ENCODE data around the gene AMBRA1.
"Not testable (repeated sequence)": the region's sequence is repeated elsewhere in the genome, so short reads cannot be mapped to it uniquely, and the experiment has no call there.

AMBRA1 gene

DNA sequence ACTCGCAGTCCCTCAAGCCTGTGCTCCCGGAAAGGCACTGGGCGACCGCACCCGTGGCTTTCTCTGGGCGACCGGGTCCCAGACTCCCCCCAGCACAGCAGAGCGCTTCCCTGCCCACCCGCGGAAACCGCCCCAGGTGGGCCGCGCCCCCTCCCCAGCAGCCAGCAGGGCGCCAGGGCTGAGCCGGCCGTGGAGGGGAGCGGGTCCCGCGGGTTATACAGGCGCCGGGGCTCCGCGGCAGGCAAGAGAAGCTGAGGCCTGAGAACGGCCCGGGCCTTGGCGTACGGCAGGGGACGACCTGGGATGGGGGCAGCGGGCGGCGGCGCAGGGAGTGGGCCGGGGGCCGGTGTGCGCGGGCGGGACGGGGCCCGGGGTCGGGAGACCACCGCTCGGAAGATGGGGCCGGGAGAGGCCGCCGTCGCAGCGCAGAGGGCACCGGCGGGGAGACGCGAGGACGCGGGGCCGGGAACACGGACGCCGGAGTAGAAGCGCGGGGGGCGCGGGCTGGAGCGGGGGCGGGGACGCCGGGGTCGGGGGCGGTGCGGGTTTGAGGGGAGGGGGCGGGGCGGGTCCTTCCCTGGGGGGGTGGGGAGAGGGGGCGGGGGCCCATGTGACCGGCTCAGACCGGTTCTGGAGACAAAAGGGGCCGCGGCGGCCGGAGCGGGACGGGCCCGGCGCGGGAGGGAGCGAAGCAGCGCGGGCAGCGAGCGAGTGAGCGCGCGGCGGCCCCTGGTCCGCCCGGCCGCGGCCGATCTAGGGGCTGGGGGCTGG lies 212.6 kb downstream of the AMBRA1 start, which contains the start of gene MDK:
TSS of gene MDK (plus strand) at position 622 of the 771 bp plus-strand sequence. CDS start 389 bp downstream, outside the sequence.
- no peak for DNase-seq (ENCODE audit: low read depth)
- H3K4me3 ChIP-seq (ENCODE audit: low read depth, low read length): peak within 1 kb of the TSS; percentile 64

DNA sequence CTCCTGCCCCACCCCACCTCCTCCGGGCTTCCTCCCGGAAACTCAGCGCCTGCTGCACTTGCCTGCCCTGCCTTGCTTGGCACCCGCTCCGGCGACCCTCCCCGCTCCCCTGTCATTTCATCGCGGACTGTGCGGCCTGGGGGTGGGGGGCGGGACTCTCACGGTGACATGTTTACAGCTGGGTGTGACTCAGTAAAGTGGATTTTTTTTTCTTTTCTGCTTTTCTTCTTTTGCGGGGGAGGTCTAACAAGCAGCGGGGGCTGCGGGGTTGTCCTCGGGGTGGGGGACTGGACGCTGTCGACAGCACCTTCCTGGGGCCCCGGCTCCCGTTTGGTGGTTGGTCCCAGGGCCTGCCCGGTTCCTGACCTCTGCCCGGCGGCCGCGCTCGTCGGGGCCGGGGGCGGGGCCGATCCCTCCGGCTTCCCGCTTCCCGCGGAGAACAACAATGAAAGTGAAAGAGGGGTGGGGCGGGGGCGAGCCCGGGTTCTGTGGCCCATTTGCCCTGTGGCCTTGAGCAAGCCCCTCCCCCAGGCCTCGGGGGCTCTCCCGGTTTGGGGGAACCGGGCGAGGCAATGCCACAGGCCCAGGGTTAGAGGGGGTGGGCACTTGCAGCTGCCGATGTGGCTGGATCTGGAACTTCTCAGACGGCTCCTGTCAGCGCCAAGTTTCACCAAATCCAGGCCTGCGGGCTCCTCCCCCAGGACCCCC lies 213.3 kb downstream of the AMBRA1 start:
- peak overlapping the region; percentile 52 for H3K4me3 ChIP-seq (ENCODE audit: low read depth, low read length)
- no peak for DNase-seq (ENCODE audit: low read depth)

DNA sequence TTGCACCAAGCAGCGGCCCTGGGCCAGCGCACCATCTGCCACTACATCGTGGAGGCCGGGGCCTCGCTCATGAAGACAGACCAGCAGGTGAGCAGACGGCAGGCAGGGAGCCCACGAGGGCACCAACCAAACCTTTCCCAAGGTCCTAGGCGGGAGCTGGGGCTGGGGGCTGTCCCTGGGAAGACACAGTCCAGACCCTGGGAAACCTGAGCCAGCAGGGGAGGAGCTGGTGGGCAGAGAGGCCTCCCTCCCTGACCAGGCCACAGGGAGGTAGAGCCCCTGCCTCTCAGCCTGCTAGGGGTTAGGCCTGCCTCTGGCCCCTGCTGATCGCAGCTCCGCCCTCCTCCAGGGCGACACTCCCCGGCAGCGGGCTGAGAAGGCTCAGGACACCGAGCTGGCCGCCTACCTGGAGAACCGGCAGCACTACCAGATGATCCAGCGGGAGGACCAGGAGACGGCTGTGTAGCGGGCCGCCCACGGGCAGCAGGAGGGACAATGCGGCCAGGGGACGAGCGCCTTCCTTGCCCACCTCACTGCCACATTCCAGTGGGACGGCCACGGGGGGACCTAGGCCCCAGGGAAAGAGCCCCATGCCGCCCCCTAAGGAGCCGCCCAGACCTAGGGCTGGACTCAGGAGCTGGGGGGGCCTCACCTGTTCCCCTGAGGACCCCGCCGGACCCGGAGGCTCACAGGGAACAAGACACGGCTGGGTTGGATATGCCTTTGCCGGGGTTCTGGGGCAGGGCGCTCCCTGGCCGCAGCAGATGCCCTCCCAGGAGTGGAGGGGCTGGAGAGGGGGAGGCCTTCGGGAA lies 214.1 kb downstream of the AMBRA1 start:
- not testable (repeated sequence) for H3K4me3 ChIP-seq (ENCODE audit: low read depth, low read length); DNase-seq (ENCODE audit: low read depth)

DNA sequence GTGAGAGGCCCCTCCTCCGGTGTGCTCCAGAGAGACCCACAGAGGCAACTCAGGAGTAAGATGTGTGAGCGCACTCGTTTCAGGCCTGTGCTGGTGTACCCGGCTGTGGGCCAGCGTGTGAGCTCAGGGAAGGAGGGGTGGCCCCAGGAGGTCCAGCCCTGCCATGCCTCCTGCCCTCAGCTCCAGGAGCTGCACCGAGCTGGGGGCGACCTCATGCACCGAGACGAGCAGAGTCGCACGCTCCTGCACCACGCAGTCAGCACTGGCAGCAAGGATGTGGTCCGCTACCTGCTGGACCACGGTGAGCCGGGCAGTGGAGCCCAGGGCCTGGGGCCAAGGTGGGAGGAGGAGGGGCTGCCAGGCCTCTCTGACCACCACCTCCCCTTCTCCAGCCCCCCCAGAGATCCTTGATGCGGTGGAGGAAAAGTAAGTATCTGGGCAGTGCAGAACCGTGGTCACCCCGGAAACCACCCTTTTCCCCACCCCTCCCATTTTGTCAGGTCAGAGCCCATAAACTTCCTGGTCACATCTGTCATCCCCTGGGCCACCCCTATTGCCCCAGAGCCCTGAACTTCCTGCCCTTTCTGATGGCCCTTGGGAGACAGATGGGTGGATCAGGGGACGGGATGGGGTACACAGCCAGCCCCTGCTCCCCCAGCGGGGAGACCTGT lies 214.9 kb downstream of the AMBRA1 start:
- no peak overlapping the region for H3K4me3 ChIP-seq (ENCODE audit: low read depth, low read length)
- DNase-seq (ENCODE audit: low read depth): no peak

DNA sequence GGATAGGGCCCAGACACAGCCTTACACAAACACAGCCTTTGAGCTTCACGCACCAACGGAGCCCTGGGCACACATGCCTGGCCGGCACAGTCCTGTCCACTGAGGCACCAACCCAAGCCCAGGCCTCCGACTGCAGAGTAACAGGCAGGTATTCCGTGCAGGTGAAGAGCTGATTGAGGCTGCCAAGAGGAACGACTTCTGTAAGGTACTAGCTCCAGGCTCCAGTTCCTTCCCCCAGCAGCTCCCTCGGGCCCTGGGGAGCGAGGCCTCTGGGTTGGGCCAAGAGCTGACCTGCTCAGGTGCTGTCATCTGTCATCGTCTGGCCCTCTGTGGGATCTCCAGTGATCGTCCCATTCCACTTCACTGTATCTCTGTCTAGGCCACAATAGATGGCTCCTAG lies 215.5 kb downstream of the AMBRA1 start:
- DNase-seq (ENCODE audit: low read depth): no peak

DNA sequence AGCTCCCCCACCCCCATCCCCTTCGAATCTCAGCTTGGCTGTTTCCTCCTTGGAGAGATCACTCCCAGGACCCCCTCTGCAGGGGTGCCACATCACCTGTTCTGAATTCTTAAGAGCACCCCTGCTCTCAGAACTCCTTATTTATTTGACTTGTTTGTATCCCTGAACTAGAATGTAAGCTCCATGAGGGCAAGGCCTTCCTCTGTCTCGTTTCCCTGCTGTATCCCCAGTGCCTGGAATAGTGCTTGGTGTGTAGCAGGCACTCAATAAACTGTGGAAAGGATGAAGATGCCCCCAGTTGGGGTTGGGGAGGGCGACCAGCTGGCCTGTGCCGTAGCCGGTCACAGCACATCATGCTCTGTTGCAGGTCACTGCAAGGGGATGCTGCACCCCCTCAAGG lies 216.0 kb downstream of the AMBRA1 start:
- H3K4me3 ChIP-seq (ENCODE audit: low read depth, low read length): no peak overlapping the region
- no peak for DNase-seq (ENCODE audit: low read depth)

More for the DNA sequence above, 215.5 kb downstream of the AMBRA1 start:
- no peak overlapping the region for H3K4me3 ChIP-seq (ENCODE audit: low read depth, low read length)

DNA sequence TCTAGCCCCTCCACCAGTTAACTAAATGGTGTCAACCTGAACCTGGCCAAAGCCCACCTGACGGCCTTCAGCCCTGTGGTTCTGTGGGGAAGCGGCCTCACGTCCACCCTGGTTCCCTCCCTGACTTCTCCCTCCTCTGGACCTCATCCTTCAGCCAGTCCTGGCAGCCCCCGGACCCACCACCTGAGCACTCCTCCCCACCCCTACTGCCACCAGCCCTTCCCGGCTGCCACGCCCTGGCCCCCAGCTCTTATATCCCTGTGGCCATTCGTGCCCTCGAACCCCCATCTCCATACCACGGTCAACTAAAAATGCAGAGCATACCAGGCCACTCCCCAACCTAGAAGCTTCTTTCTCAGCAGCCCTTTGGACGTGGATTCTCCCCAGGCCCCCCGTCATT lies 216.5 kb downstream of the AMBRA1 start:
- DNase-seq (ENCODE audit: low read depth): no peak
- no peak overlapping the region for H3K4me3 ChIP-seq (ENCODE audit: low read depth, low read length)

DNA sequence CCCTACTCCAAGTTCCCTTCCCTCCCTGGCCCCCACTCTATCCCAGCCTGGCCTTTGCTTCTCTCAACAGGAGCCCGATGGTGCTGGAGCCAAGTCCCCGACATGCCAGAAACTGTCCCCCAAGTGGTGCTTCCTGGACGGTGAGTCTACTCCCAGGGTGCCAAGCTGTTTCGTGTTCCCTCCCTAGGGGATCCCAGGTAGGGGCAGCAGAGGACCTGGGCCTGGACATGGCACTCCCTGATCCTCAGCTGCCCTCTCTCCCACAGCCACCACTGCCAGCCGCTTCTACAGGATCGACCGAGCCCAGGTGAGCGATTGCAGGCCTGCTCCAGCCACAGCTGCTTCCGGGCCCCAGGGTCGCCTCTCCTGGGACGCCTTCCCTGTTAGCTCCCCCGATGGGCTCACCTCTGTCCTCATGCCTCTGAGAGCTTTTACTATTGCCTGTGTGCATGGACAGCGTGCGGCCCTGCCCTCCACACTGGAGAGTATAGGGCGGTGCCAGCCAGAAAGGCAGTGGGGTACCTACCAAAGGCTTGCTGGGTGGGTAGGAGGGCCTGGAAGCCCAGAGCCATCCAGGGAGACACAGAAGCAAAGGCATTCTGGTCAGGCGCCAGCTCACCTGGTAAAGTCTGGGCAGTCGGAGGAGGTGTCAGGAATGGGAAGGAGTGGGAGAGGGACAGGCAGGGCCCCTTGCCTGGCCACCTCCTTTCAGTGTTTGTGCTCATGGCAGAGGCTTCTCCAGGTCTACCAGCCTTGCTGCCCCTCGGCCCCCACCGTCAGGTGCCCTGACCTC lies 217.4 kb downstream of the AMBRA1 start:
- no peak overlapping the region for H3K4me3 ChIP-seq (ENCODE audit: low read depth, low read length)
- no peak for DNase-seq (ENCODE audit: low read depth)

DNA sequence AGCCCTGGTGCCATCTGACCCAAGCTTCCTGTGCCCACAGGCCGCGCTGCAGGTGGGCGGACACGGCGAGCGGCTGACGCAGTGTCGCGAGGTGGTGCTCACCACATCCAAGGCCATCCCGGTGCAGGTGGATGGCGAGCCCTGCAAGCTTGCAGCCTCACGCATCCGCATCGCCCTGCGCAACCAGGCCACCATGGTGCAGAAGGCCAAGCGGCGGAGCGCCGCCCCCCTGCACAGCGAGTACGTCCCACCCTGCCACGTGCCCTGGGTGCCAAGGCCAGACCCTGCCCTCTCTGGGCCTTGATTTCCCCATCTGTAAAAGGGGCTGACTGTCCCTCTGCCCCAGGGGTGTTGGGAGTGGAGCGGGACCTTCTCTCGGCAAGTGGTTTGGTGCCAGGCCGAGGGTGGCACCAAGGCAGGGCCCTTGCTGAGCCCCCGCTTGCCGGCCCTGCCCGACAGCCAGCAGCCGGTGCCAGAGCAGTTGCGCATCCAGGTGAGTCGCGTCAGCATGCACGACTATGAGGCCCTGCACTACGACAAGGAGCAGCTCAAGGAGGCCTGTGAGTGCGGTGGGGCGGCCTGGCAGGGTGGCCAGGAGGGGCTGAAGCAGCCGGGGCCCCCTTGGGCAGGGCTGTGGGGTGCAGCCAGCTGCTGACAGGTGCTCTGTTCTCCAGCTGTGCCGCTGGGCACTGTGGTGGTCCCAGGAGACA lies 218.3 kb downstream of the AMBRA1 start:
- H3K4me3 ChIP-seq (ENCODE audit: low read depth, low read length): no peak overlapping the region
- DNase-seq (ENCODE audit: low read depth): no peak

DNA sequence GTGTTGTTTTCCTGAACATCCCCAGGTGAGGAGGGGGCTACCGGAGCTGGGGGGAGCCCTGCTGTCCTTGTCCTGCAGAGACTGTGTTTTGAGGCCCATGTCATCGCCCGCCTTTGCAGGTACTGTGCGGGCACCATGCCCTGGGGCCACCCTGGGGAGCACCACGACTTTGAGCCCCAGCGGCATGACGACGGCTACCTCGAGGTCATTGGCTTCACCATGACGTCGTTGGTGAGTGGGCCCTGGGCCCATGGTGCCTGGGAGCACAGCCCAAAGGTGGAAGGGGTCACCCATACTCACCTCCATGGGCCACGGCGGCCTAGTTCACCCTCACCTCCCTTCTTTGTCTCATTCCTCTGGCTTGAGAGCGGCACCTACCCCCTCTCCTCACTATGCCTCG lies 219.0 kb downstream of the AMBRA1 start:
- no peak for DNase-seq (ENCODE audit: low read depth)
- no peak overlapping the region for H3K4me3 ChIP-seq (ENCODE audit: low read depth, low read length)

DNA sequence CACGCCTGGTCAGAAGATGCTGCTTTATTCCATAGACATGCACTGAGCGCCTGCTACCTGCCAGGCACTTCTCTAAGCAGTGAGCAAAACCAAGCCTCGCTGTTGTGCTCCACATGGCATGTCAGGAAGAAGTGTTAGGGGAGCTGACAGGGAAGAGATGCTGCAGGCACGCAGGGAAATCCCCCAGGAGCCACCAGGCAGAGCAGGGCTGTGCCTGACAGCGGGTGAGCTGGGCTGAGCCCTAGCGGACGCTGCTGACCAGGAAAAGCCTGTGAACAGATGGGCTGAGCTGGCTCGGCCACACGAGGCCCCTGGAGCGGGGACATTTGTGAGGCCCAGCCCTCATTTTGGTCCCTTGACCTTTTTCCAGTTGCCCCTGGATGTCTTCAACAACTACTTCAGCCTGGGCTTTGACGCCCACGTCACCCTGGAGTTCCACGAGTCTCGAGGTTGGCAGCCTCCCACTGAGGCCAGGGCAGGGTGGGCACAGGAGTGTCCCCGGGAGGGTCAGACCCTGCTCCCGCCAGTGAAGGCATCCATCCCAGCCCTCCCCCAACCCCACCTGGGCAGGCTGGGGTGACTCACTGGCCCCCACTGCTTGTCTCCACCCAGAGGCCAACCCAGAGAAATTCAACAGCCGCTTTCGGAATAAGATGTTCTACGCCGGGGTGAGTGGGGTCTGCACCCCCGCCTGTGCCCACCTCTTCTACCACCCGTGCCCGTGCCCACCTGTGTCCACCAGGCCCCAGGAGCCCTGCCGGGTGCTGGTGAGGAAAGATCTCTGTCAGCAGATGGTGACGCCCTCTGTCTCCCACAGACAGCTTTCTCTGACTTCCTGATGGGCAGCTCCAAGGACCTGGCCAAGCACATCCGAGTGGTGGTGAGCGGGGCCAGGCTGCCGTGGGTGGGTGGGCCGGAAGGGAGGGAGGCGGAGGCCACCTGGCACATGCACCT lies 219.8 kb downstream of the AMBRA1 start:
- no peak for DNase-seq (ENCODE audit: low read depth)
- no peak overlapping the region for H3K4me3 ChIP-seq (ENCODE audit: low read depth, low read length)

DNA sequence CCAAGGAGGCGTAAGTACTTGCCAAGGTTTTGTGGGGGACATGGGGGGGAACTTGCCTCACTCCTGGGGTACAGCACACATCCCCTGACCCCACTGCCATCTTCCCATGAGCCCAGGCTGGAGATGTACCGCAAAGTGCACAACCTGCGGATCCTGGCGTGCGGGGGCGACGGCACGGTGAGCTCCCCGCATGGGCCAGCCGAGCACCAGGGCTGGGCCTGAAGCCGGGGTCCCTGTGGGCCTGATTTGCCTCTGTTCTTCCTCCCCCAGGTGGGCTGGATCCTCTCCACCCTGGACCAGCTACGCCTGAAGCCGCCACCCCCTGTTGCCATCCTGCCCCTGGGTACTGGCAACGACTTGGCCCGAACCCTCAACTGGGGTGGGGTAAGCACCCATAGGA lies 221.3 kb downstream of the AMBRA1 start:
- not testable (repeated sequence) for DNase-seq (ENCODE audit: low read depth); H3K4me3 ChIP-seq (ENCODE audit: low read depth, low read length)

DNA sequence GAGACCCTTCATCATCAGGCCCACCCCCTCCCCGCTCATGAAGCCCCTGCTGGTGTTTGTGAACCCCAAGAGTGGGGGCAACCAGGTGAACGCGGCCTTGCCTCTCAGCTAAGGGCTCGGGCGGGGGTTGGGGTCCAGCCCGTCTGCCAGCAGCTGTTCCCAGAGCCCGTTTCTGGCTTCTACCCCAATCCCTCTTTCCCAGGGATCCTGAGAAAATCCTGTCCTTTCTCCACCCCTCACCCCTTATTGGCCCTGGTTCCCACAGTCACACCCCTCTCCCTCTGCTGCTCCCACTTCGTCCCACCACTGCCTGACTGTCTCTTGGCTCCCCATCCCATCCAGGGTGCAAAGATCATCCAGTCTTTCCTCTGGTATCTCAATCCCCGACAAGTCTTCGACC lies 221.7 kb downstream of the AMBRA1 start:
- no peak for DNase-seq (ENCODE audit: low read depth)
- H3K4me3 ChIP-seq (ENCODE audit: low read depth, low read length): no peak overlapping the region

DNA sequence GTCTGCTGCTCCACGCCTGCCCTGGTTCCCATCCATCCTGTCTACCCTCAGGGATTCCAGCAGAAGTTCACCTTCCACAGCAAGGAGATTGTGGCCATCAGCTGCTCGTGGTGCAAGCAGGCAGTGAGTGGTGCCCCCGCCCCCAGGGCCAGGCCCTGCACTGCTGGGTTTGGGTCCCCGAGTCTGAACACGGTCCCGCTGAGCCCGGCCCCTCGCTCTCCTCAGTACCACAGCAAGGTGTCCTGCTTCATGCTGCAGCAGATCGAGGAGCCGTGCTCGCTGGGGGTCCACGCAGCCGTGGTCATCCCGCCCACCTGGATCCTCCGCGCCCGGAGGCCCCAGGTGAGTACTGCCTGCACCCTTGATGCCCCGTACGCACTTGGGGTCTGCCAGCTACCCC lies 222.6 kb downstream of the AMBRA1 start:
- DNase-seq (ENCODE audit: low read depth); H3K4me3 ChIP-seq (ENCODE audit: low read depth, low read length): not testable (repeated sequence)

DNA sequence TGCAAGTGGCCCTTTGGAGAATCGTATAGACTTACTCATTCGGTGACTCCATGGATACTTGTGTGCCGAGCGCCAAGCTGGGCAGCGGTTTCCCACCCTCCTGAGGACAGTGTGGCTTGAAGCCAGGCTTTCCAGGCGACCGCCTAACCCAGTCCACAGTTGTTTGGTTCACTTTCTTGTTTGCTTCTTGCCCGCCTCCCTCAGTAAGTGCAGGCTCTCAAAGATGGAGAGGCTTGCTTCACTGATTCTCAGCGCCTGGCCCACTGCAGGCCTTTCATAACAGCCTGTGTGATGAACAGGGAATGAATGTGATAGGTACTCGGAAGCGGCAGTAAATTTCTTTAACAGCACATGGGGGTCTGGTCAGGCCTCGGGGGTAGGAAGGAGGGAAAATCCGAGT lies 223.6 kb downstream of the AMBRA1 start:
- DNase-seq (ENCODE audit: low read depth): no peak
- no peak overlapping the region for H3K4me3 ChIP-seq (ENCODE audit: low read depth, low read length)

DNA sequence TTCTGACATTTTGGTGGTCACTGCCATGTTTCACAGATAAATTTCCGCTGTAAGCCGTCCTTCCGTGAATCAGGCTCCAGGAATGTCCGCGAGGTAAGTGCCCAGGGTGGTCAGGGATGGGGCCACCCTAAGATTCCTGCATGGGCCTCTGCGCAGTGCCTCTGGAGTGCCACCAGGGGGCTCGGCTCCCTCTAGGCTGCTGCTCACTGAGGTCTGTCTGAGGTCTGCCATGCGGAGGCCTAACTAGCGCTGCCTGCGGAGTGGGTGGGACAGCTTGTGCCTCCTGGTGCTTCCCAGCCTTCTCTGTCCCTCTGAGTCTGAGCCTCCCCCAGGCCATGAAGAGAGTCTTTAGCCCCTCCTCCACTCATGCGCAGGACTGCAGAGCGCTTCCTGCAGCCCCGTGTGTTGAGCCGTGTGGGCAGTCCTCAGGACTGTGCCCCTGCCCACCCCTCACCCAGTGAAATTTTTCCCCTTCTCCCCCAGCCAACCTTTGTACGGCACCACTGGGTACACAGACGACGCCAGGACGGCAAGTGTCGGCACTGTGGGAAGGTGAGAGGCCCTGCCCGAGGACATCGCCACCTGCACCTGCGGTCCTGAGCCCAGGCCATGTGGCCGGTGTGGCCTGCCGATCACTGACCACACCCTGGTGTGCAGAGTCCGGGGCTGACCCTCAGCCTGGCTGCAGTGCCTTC lies 224.2 kb downstream of the AMBRA1 start:
- H3K4me3 ChIP-seq (ENCODE audit: low read depth, low read length): no peak overlapping the region
- DNase-seq (ENCODE audit: low read depth): no peak

DNA sequence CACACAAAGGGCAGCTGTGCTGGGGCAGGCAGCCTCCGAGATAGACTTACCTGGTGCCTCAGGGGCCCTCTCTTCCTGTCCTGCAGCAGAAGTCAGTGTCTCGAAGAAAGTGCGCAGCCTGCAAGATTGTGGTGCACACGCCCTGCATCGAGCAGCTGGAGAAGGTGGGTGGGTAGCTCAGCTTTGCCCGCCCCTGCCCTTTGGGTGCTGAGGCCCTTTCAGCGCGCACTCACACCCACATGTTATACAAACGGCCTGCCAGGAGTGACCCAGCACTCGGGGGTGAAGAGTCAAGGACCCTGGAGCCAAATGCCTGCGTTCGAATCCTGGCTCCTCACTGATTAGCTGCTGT lies 225.9 kb downstream of the AMBRA1 start:
- no peak for DNase-seq (ENCODE audit: low read depth)
- H3K4me3 ChIP-seq (ENCODE audit: low read depth, low read length): no peak overlapping the region
